ENCODE measurements around the gene MRPS26. TPM values are rescaled to one million over a fixed set of nuclear protein-coding genes. Genes with fewer than 3 reads are reported as not detected.

The MRPS26 gene
- total and polyA plus RNA-seq, 11 donors = 36.5 to 111 (median 52.4) TPM

- no peak for TF ChIP-seq POLR2A (IDR thresholded peaks at IDR 0.05)
- no peak for TF ChIP-seq CTCF (IDR thresholded peaks at IDR 0.05)
- ATAC-seq = no peak
- intact Hi-C loops (cut with DNase I) = no loop called here
These were observed 39.8 kb downstream of the MRPS26 start for GRCh38 chr20:3085571-3086072.

GRCh38 chr20:3088031-3088430, 42.2 kb downstream of the MRPS26 start:
- ATAC-seq = no peak
- no peak for TF ChIP-seq POLR2A (IDR thresholded peaks at IDR 0.05)
- TF ChIP-seq CTCF (IDR thresholded peaks at IDR 0.05) = no peak

More at GRCh38 chr20:3085571-3086072, 39.8 kb downstream of the MRPS26 start:
- Histone ChIP-seq H3K4me1 (peaks cover 0 to 21% (median 10%) of the 10 kb centered on the region in 12 donors), H3K9me3 (no peaks in the 10 kb centered on the region), H3K27ac (no peak overlapping the region), H3K27me3 (peaks cover 3 to 54% (median 14%) of the 10 kb centered on the region in 9 donors), H3K4me3 (no peak overlapping the region), H3K36me3 (no peaks in the 10 kb centered on the region)
- WGBS, 4 donors = 90 to 96% (median 95%) methylated on average over 7 to 8 of the region's 8 CpGs
- DNase-seq = peak in 1 of 5 donors; percentile 26

GRCh38 chr20:3090565-3090964, 44.7 kb downstream of the MRPS26 start:
- Histone ChIP-seq H3K27me3 (peaks cover 3 to 46% (median 14%) of the 10 kb centered on the region in 9 donors), H3K27ac (no peak overlapping the region), H3K4me3 (no peak overlapping the region), H3K4me1 (peaks cover 0 to 17% (median 0%) of the 10 kb centered on the region in 12 donors), H3K9me3 (no peaks in the 10 kb centered on the region), H3K36me3 (no peaks in the 10 kb centered on the region)
- no peak for DNase-seq
- TF ChIP-seq POLR2A (IDR thresholded peaks at IDR 0.05) (no peak), CTCF (IDR thresholded peaks at IDR 0.05) (no peak)
- WGBS, 4 donors = 5 to 14% (median 12%) methylated on average over 1 of the region's 1 CpG
- intact Hi-C loops (cut with DNase I) = no loop called here
- no peak for ATAC-seq

More at GRCh38 chr20:3088031-3088430, 42.2 kb downstream of the MRPS26 start:
- H3K4me3 ChIP-seq = no peak overlapping the region
- H3K9me3 ChIP-seq = no peaks in the 10 kb centered on the region
- intact Hi-C loops (cut with DNase I) = no loop called here
- no peaks in the 10 kb centered on the region for H3K36me3 ChIP-seq
- H3K27me3 ChIP-seq = peaks cover 4 to 54% (median 17%) of the 10 kb centered on the region in 9 donors
- WGBS, 4 donors = 83 to 88% (median 85%) methylated on average over 6 to 7 of the region's 7 CpGs
- peaks cover 0 to 14% (median 1%) of the 10 kb centered on the region in 12 donors for H3K4me1 ChIP-seq
- DNase-seq = peak in 1 of 5 donors; percentile 17
- no peak overlapping the region for H3K27ac ChIP-seq

- Histone ChIP-seq H3K36me3 (no peaks in the 10 kb centered on the region), H3K4me1 (peaks cover 0 to 17% (median 0%) of the 10 kb centered on the region in 12 donors), H3K4me3 (peak overlapping the region; percentile 20 to 57 (median 48)), H3K27me3 (peaks cover 3 to 46% (median 14%) of the 10 kb centered on the region in 9 donors), H3K27ac (no peak overlapping the region), H3K9me3 (no peaks in the 10 kb centered on the region)
- no peak for TF ChIP-seq POLR2A (IDR thresholded peaks at IDR 0.05)
- peak in 2 of 5 donors; percentile 36 to 45 for DNase-seq
- ATAC-seq = peak in 3 of 4 donors; percentile 39 to 78 (median 57)
- 7 to 22% (median 8%) methylated on average over 26 to 81 of the region's 81 CpGs for WGBS, 4 donors
- intact Hi-C loops (cut with DNase I) = no loop called here
These were observed 46.9 kb downstream of the MRPS26 start for GRCh38 chr20:3092611-3093379.

Measured in heart left ventricle (tissue), 16 donors.